Liver (tissue), 9 donors: ENCODE results near the gene LYPD3. TPM values are rescaled to one million over a fixed set of nuclear protein-coding genes. Genes with fewer than 3 reads are reported as not detected.

Experiments
- DNase-seq: peaks from one replicate; pipeline ENCODE4 v3.0.0-alpha.2; 2017; ENCODE audit warnings: low spot score
- H3K27ac ChIP-seq, 2 donors: one replicate each; pipeline ENCODE4 v1.7.0; 2013; ENCODE audit warnings: inconsistent platforms in 2 of 2, low read length in 2 of 2, control low read depth in 1 of 2, low read depth in 1 of 2, mild to moderate bottlenecking in 1 of 2
- H3K27me3 ChIP-seq, 4 donors: one replicate each; pipeline versions ENCODE4 v1.6.1 to v1.7.0; 2013; ENCODE audit warnings: low read length in 3 of 4, inconsistent platforms in 1 of 4, mild to moderate bottlenecking in 1 of 4, moderate library complexity in 1 of 4; ENCODE audit not compliant: control insufficient read depth in 4 of 4, insufficient read depth in 4 of 4
- H3K36me3 ChIP-seq, 4 donors: one replicate each; pipeline versions ENCODE4 v1.6.1 to v1.7.0; 2013; ENCODE audit warnings: low read length in 3 of 4, mild to moderate bottlenecking in 3 of 4, low read depth in 1 of 4, moderate library complexity in 1 of 4; ENCODE audit not compliant: control insufficient read depth in 4 of 4, insufficient read depth in 3 of 4
- H3K4me1 ChIP-seq, 4 donors: one replicate each; pipeline versions ENCODE4 v1.6.1 to v1.7.0; 2013; ENCODE audit warnings: low read length in 3 of 4, mild to moderate bottlenecking in 3 of 4, moderate library complexity in 1 of 4; ENCODE audit not compliant: control insufficient read depth in 4 of 4, insufficient read depth in 4 of 4
- H3K4me3 ChIP-seq, 3 donors: one replicate each; pipeline versions ENCODE4 v1.6.1 to v1.7.0; 2013; ENCODE audit warnings: low read length in 3 of 3, control low read depth in 1 of 3, low read depth in 1 of 3, mild to moderate bottlenecking in 1 of 3
- H3K9ac ChIP-seq, 2 donors: one replicate each; pipeline ENCODE4 v1.7.0; 2013; ENCODE audit warnings: low read length in 2 of 2, mild to moderate bottlenecking in 2 of 2, moderate library complexity in 2 of 2, control low read depth in 1 of 2, low read depth in 1 of 2
- H3K9me3 ChIP-seq, 4 donors: one replicate each; pipeline versions ENCODE4 v1.6.1 to v1.7.0; 2013; ENCODE audit warnings: low read length in 3 of 4; ENCODE audit not compliant: control insufficient read depth in 4 of 4
- FOXA1 ChIP-seq: IDR thresholded peaks from 2 replicates; pipeline ENCODE4 v1.6.1; 2016; ENCODE audit warnings: antibody characterized with exemption
- GABPA ChIP-seq, 2 donors: IDR thresholded peaks in 1 of 2; conservative IDR thresholded peaks in 1 of 2; 2 replicates each; pipeline ENCODE4 v1.6.1; 2016; ENCODE audit warnings: antibody characterized with exemption in 2 of 2, mild to moderate bottlenecking in 1 of 2, moderate library complexity in 1 of 2
- HNF4A ChIP-seq, 2 donors: conservative IDR thresholded peaks; 2 replicates each; pipeline ENCODE4 v1.6.1; 2016; ENCODE audit warnings: antibody characterized with exemption in 2 of 2, mild to moderate bottlenecking in 2 of 2
- HNF4G ChIP-seq: IDR thresholded peaks from 2 replicates; pipeline ENCODE4 v1.6.1; 2016; ENCODE audit warnings: antibody characterized with exemption
- JUND ChIP-seq, 2 donors: IDR thresholded peaks; 2 replicates each; pipeline ENCODE4 v1.6.1; 2016; ENCODE audit warnings: antibody characterized with exemption in 2 of 2
- NR2F2 ChIP-seq: IDR thresholded peaks from 2 replicates; pipeline ENCODE4 v1.6.1; 2016; ENCODE audit warnings: antibody characterized with exemption
- RAD21 ChIP-seq, 2 donors: IDR thresholded peaks; 2 replicates each; pipeline ENCODE4 v1.6.1; 2016; ENCODE audit warnings: antibody characterized with exemption in 2 of 2, mild to moderate bottlenecking in 2 of 2
- REST ChIP-seq: IDR thresholded peaks from 2 replicates; pipeline ENCODE4 v1.6.1; 2016; ENCODE audit warnings: antibody characterized with exemption, mild to moderate bottlenecking
- RXRA ChIP-seq, 2 donors: IDR thresholded peaks; 2 replicates each; pipeline ENCODE4 v1.6.1; 2017 to 2018; ENCODE audit warnings: antibody characterized with exemption in 2 of 2, mild to moderate bottlenecking in 1 of 2
- SP1 ChIP-seq: IDR thresholded peaks from 2 replicates; pipeline ENCODE4 v1.6.1; 2018; ENCODE audit warnings: antibody characterized with exemption, mild to moderate bottlenecking
- TAF1 ChIP-seq: conservative IDR thresholded peaks from 2 replicates; pipeline ENCODE4 v1.6.1; 2016; ENCODE audit warnings: antibody characterized with exemption, mild to moderate bottlenecking
- YY1 ChIP-seq: IDR thresholded peaks from 2 replicates; pipeline ENCODE4 v1.6.1; 2016; ENCODE audit warnings: antibody characterized with exemption, mild to moderate bottlenecking
- WGBS: extraction: QIAGEN DNeasy Blood & Tissue Kit; methylation state at CpG from one replicate; pipeline ENCODE4 v1.1.7; 2013; 5-methylcytosine and 5-hydroxymethylcytosine counted together
- polyA plus RNA-seq, 2 donors: library from polyadenylated mRNA; stranded (reverse) in 1 of 2; unstranded in 1 of 2; fragments of 200-250 nt in 1 of 2; fragments of >200 nt in 1 of 2; fragmentation: Nextera tagmentation in 1 of 2; extraction: Ambion mirVana in 1 of 2; gene quantifications; one replicate each; pipeline versions ENCODE4 v1.2.1 to v1.2.3, GENCODE V29; 2013 to 2015
- total RNA-seq, 2 donors: library from RNA; depleted of rRNA; stranded (reverse); fragments of >200 nt; gene quantifications; one replicate each; pipeline ENCODE4 v1.2.3, GENCODE V29; 2014
- TF ChIP-seq, protein P1 (sequence below): fragments of 150-350 bp; IDR thresholded peaks from 2 replicates; pipeline ENCODE4 v1.5.1; 2017; ENCODE audit warnings: improper control_type of control experiment, low read depth, low read length; ENCODE audit not compliant: missing input control
- TF ChIP-seq, protein P2 (sequence below): IDR thresholded peaks from 2 replicates; pipeline ENCODE4 v1.6.1; 2016; ENCODE audit warnings: antibody characterized with exemption
- donor health status: healthy.
- donor health status: healthy.
- donor health status: healthy.
- donor health status: healthy.
- donor health status: healthy.

Gene LYPD3
- total and polyA plus RNA-seq, 4 donors = 0.08 to 0.38 (median 0.18) TPM

DNA sequence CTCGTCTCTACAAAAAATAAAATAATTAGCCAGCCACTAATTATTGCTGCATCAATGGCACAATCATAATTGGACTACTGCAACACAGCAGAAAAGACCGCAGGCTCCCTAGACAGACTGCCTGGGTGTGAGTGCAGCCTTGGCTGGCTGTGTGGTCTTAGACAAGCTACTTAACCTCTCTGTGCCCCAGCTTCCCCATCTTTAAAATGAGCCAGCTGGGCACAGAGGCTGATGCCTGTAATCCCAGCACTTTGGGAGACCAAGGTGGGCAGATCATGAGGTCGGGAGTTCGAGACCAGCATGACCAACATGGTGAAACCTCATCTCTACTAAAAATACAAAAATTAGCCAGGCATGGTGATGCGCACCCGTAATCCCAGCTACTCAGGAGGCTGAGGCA, 31.7 kb downstream of the LYPD3 start (continued):
- TF ChIP-seq REST (no peak), YY1 (no peak), TAF1 (no peak), FOXA1 (no peak), HNF4G (no peak)

GRCh38 chr19:43433358-43433673, 32.1 kb downstream of the LYPD3 start:
- Histone ChIP-seq H3K27me3 (no peaks in the 10 kb centered on the region), H3K9ac (no peak overlapping the region), H3K27ac (no peak overlapping the region), H3K4me1 (no peaks in the 10 kb centered on the region), H3K36me3 (no peaks in the 10 kb centered on the region), H3K4me3 (no peak overlapping the region), H3K9me3 (no peaks in the 10 kb centered on the region)
- DNase-seq = no peak
- WGBS = 96% methylated on average over 2 of the region's 2 CpGs
- TF ChIP-seq, protein P1, sequence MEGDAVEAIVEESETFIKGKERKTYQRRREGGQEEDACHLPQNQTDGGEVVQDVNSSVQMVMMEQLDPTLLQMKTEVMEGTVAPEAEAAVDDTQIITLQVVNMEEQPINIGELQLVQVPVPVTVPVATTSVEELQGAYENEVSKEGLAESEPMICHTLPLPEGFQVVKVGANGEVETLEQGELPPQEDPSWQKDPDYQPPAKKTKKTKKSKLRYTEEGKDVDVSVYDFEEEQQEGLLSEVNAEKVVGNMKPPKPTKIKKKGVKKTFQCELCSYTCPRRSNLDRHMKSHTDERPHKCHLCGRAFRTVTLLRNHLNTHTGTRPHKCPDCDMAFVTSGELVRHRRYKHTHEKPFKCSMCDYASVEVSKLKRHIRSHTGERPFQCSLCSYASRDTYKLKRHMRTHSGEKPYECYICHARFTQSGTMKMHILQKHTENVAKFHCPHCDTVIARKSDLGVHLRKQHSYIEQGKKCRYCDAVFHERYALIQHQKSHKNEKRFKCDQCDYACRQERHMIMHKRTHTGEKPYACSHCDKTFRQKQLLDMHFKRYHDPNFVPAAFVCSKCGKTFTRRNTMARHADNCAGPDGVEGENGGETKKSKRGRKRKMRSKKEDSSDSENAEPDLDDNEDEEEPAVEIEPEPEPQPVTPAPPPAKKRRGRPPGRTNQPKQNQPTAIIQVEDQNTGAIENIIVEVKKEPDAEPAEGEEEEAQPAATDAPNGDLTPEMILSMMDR = no peak
- TF ChIP-seq FOXA1 (no peak), GABPA (IDR thresholded peaks at IDR 0.05 in 1 of 2, conservative IDR thresholded peaks at IDR 0.05 in 1 of 2) (no peak), TAF1 (no peak), RAD21 (IDR thresholded peaks at IDR 0.05) (no peak), REST (no peak), SP1 (no peak), HNF4G (no peak), JUND (IDR thresholded peaks at IDR 0.05) (no peak), HNF4A (conservative IDR thresholded peaks at IDR 0.05) (no peak), NR2F2 (no peak), YY1 (no peak), RXRA (IDR thresholded peaks at IDR 0.05) (no peak)
- TF ChIP-seq, protein P2, sequence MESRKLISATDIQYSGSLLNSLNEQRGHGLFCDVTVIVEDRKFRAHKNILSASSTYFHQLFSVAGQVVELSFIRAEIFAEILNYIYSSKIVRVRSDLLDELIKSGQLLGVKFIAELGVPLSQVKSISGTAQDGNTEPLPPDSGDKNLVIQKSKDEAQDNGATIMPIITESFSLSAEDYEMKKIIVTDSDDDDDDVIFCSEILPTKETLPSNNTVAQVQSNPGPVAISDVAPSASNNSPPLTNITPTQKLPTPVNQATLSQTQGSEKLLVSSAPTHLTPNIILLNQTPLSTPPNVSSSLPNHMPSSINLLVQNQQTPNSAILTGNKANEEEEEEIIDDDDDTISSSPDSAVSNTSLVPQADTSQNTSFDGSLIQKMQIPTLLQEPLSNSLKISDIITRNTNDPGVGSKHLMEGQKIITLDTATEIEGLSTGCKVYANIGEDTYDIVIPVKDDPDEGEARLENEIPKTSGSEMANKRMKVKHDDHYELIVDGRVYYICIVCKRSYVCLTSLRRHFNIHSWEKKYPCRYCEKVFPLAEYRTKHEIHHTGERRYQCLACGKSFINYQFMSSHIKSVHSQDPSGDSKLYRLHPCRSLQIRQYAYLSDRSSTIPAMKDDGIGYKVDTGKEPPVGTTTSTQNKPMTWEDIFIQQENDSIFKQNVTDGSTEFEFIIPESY = no peak
